Measurements from ENCODE around the gene ADAMTSL4.

DNA sequence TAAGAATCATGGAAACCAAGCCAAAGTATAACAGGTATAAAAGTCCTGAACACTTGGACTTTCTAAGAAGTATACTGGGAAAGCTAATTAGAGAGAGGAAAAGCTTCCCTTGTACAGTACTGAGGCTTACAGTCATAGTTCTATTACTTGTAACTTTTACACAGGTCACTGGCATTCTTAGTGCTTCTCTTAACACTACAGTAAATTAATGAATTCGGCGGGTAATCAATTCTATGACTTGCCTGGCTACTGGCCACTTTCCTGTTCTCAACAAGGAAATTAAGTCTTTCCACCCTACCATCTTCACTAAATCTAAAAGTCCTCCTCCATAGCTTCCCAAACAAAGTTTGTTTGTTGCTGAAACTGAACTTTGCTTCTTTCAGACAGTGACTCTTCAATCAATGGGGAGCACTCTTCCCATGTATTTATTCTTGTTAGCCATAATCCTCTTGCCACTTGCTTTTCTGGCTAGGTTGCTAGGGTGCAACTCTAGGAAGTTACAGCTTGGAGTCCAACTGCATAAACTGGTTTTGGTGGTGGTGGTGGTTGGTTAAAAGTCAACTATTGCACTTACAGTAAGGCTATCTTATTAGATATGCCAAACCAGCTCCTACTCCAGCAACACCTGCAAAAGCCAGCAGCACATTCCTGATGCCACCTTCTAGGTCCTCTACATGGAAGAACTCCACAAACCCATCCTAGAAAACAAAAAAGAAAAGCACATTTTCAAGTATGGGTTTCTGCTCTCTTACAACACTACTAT is 27.8 kb downstream of the ADAMTSL4 start:
- TF ChIP-seq POLR2A (IDR thresholded peaks at IDR 0.05) (no peak), CTCF (IDR thresholded peaks at IDR 0.05) (no peak)
